GM23248 (cell line): Measurements from ENCODE around the gene P2RY2.

Experiments used
- EZH2 ChIP-seq: fragments of 200-600 bp; sonication (generic); IDR thresholded peaks from 2 replicates; pipeline ENCODE4 v1.6.1; 2018; ENCODE audit warnings: antibody characterized with exemption, mild to moderate bottlenecking; ENCODE audit not compliant: insufficient read depth, poor library complexity, severe bottlenecking
- EZH2phosphoT487 ChIP-seq: fragments of 200-600 bp; sonication (generic); IDR thresholded peaks from 2 replicates; pipeline ENCODE4 v1.6.1; 2018; ENCODE audit warnings: antibody characterized with exemption, moderate library complexity, mild to moderate bottlenecking, low read depth; ENCODE audit not compliant: insufficient read depth

- no peak for TF ChIP-seq EZH2
- no peak for TF ChIP-seq EZH2phosphoT487
Observed at GRCh38 chr11:73213196-73214143, 4.6 kb upstream of the P2RY2 start.
